Muscle layer of colon (tissue), 2 donors: Measurements from ENCODE around the gene ING3.
A peak's percentile ranks its signal among the peaks of the same experiment; 100 is the strongest.

Experiments
- H3K27ac ChIP-seq: one replicate; pipeline ENCODE4 v1.7.0; 2013; ENCODE audit warnings: low read depth, mild to moderate bottlenecking, low read length, moderate library complexity
- H3K27me3 ChIP-seq, 2 donors: one replicate each; pipeline ENCODE4 v1.7.0; 2013; ENCODE audit warnings: low read length in 2 of 2, mild to moderate bottlenecking in 2 of 2; ENCODE audit not compliant: insufficient read depth in 2 of 2, control insufficient read depth in 1 of 2
- H3K36me3 ChIP-seq: one replicate; pipeline ENCODE4 v1.7.0; 2013; ENCODE audit warnings: mild to moderate bottlenecking, low read length; ENCODE audit not compliant: insufficient read depth
- H3K4me1 ChIP-seq: one replicate; pipeline ENCODE4 v1.7.0; 2013; ENCODE audit warnings: mild to moderate bottlenecking, low read length; ENCODE audit not compliant: insufficient read depth
- H3K4me3 ChIP-seq, 2 donors: one replicate each; pipeline ENCODE4 v1.7.0; 2013; ENCODE audit warnings: low read length in 2 of 2, low read depth in 1 of 2, mild to moderate bottlenecking in 1 of 2, moderate library complexity in 1 of 2
- H3K9ac ChIP-seq: one replicate; pipeline ENCODE4 v1.7.0; 2013; ENCODE audit warnings: low read length
- H3K9me3 ChIP-seq: one replicate; pipeline ENCODE4 v1.7.0; 2013; ENCODE audit warnings: mild to moderate bottlenecking, low read length
- donor health status: abdominal sarcoma.
- donor health status: Adenocarcinoma of cecum.

The ING3 gene

GRCh38 chr7:120950539-120951308, at the start of gene ING3:
Gene ING3 (plus strand): TSS chr7:120950777. CDS start chr7:120950897, 120 bp downstream.
- H3K9me3 ChIP-seq, result no peaks in the 10 kb centered on the region
- H3K27me3 ChIP-seq, result no peaks in the 10 kb centered on the region
- peak within 1 kb of the TSS; percentile 56 to 90 for H3K4me3 ChIP-seq
- peaks cover 15% of the 10 kb centered on the region for H3K36me3 ChIP-seq
- H3K4me1 ChIP-seq, result peaks cover 11% of the 10 kb centered on the region
- peak within 1 kb of the TSS; percentile 82 for H3K9ac ChIP-seq
- peak within 1 kb of the TSS; percentile 81 for H3K27ac ChIP-seq

GRCh38 chr7:120915314-120916105, 35.1 kb upstream of the ING3 start:
- H3K27ac ChIP-seq, result no peak overlapping the region

GRCh38 chr7:120916121-120916520, 34.5 kb upstream of the ING3 start:
- no peaks in the 10 kb centered on the region for H3K4me1 ChIP-seq
- no peaks in the 10 kb centered on the region for H3K36me3 ChIP-seq
- H3K4me3 ChIP-seq, result no peak overlapping the region
- no peak overlapping the region for H3K27ac ChIP-seq
- H3K27me3 ChIP-seq, result no peaks in the 10 kb centered on the region
- no peak overlapping the region for H3K9ac ChIP-seq
- H3K9me3 ChIP-seq, result no peaks in the 10 kb centered on the region

More at GRCh38 chr7:120915314-120916105, 35.1 kb upstream of the ING3 start:
- Histone ChIP-seq H3K27me3 (no peaks in the 10 kb centered on the region), H3K9ac (no peak overlapping the region), H3K4me3 (no peak overlapping the region), H3K9me3 (no peaks in the 10 kb centered on the region), H3K36me3 (no peaks in the 10 kb centered on the region), H3K4me1 (no peaks in the 10 kb centered on the region)

GRCh38 chr7:120916538-120916937, 34.0 kb upstream of the ING3 start:
- Histone ChIP-seq H3K9ac (no peak overlapping the region), H3K27ac (no peak overlapping the region), H3K36me3 (no peaks in the 10 kb centered on the region), H3K27me3 (no peaks in the 10 kb centered on the region), H3K9me3 (no peaks in the 10 kb centered on the region), H3K4me1 (no peaks in the 10 kb centered on the region), H3K4me3 (no peak overlapping the region)

- no peak overlapping the region for H3K4me3 ChIP-seq
- H3K27ac ChIP-seq, result no peak overlapping the region
- H3K9me3 ChIP-seq, result no peaks in the 10 kb centered on the region
- no peaks in the 10 kb centered on the region for H3K4me1 ChIP-seq
- H3K9ac ChIP-seq, result no peak overlapping the region
- H3K27me3 ChIP-seq, result no peaks in the 10 kb centered on the region
- H3K36me3 ChIP-seq, result no peaks in the 10 kb centered on the region
Observed at GRCh38 chr7:120919466-120919865, 31.1 kb upstream of the ING3 start.

- Histone ChIP-seq H3K9ac (no peak overlapping the region), H3K4me3 (no peak overlapping the region), H3K9me3 (no peaks in the 10 kb centered on the region), H3K4me1 (no peaks in the 10 kb centered on the region), H3K27me3 (no peaks in the 10 kb centered on the region), H3K36me3 (no peaks in the 10 kb centered on the region), H3K27ac (no peak overlapping the region)
Observed at GRCh38 chr7:120920034-120920433, 30.5 kb upstream of the ING3 start.

GRCh38 chr7:120920591-120921274, 29.8 kb upstream of the ING3 start:
- H3K27ac ChIP-seq, result no peak overlapping the region
- H3K36me3 ChIP-seq, result no peaks in the 10 kb centered on the region
- no peaks in the 10 kb centered on the region for H3K9me3 ChIP-seq
- no peaks in the 10 kb centered on the region for H3K4me1 ChIP-seq
- no peak overlapping the region for H3K4me3 ChIP-seq
- no peak overlapping the region for H3K9ac ChIP-seq
- H3K27me3 ChIP-seq, result no peaks in the 10 kb centered on the region

- Histone ChIP-seq H3K27me3 (no peaks in the 10 kb centered on the region), H3K4me3 (no peak overlapping the region), H3K9me3 (no peaks in the 10 kb centered on the region), H3K4me1 (no peaks in the 10 kb centered on the region), H3K36me3 (no peaks in the 10 kb centered on the region), H3K9ac (no peak overlapping the region), H3K27ac (no peak overlapping the region)
Observed at GRCh38 chr7:120924837-120925236, 25.7 kb upstream of the ING3 start.

GRCh38 chr7:120925392-120925791, 25.2 kb upstream of the ING3 start:
- Histone ChIP-seq H3K36me3 (no peaks in the 10 kb centered on the region), H3K27ac (no peak overlapping the region), H3K27me3 (no peaks in the 10 kb centered on the region), H3K9ac (no peak overlapping the region), H3K4me1 (no peaks in the 10 kb centered on the region), H3K9me3 (no peaks in the 10 kb centered on the region), H3K4me3 (no peak overlapping the region)

GRCh38 chr7:120926943-120927346, 23.6 kb upstream of the ING3 start:
- Histone ChIP-seq H3K4me1 (no peaks in the 10 kb centered on the region), H3K9me3 (no peaks in the 10 kb centered on the region), H3K9ac (no peak overlapping the region), H3K4me3 (no peak overlapping the region), H3K27ac (no peak overlapping the region), H3K27me3 (no peaks in the 10 kb centered on the region), H3K36me3 (no peaks in the 10 kb centered on the region)

GRCh38 chr7:120927454-120928103, 23.0 kb upstream of the ING3 start:
- Histone ChIP-seq H3K9me3 (no peaks in the 10 kb centered on the region), H3K9ac (no peak overlapping the region), H3K36me3 (no peaks in the 10 kb centered on the region), H3K4me3 (no peak overlapping the region), H3K27me3 (no peaks in the 10 kb centered on the region), H3K27ac (no peak overlapping the region), H3K4me1 (no peaks in the 10 kb centered on the region)
